Measurements from ENCODE around the gene GAREM1. TPM values are rescaled to one million over a fixed set of nuclear protein-coding genes. Genes with fewer than 3 reads are reported as not detected.

GAREM1 gene
- total RNA-seq, 2 experiments from 2014 or later = 0.18 TPM; not detected in 1

DNA sequence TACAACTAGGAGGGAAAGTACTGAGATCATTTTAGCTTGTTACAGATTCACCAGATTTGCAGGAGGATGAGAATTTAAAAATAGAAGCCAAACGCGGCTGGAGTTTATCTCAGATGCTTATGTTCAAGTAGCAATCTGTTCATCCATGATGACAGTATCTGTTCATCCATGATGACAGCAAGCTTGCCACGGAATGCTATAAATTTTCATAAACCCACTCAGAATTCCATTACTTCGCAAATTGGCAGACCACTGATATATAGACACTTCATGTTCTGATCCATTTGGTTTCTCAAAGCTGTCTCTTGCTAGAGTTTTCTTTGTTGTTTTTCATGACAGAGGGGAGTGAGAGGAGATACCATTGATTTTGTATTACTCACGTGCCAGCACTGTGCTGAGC lies 84.2 kb downstream of the GAREM1 start:
- Mint-ChIP-seq H3K27me3 (peaks cover 9% of the 10 kb centered on the region), H3K27ac (no peak overlapping the region), H3K4me1 (no peaks in the 10 kb centered on the region), H3K36me3 (ENCODE audit: low read depth) (no peaks in the 10 kb centered on the region), H3K4me3 (no peak overlapping the region), H3K9me3 (no peaks in the 10 kb centered on the region)
- no peak for DNase-seq
- CTCF ChIA-PET = no interaction called here
- POLR2A ChIA-PET = no interaction called here

DNA sequence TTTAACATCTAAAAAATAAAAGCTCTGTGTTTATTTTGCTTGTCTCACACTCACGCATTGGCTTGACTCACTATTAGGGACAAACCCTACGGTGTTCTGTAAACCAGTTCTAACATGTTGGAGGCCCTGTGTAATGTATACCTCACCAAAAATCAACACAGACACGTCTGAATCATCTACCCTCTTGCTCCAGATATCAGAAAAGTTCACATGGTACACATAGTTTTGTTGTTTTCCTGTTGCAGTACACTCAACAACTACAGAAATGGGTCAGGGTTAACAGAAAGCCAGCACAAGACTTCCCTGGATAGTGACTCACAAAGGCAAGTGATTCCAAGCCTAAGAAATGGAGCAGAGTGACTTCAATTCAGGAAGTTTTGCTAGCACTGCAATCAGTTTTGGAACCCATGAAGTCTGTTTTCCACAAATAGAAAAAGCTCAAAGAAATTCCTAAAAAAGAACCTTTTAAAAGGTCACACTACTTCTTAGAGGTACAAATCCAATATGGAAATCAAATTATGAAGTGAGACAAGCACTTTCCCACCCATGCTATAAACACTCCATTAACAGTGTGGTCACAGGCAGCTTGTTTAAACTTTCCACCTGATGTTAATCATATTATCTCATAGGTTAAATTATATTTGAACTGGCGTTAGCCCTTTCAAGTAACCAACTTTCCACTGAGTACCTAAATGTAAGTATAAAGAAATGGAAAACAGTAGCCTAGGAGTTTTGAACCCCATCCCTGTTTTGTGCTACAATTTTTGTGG lies 87.4 kb downstream of the GAREM1 start:
- H3K4me3 Mint-ChIP-seq = no peak overlapping the region
- no peaks in the 10 kb centered on the region for H3K9me3 Mint-ChIP-seq
- H3K36me3 Mint-ChIP-seq (ENCODE audit: low read depth) = no peaks in the 10 kb centered on the region
- H3K27ac Mint-ChIP-seq = no peak overlapping the region
- H3K27me3 Mint-ChIP-seq = peaks cover 7% of the 10 kb centered on the region
- POLR2A ChIA-PET = no interaction called here
- CTCF ChIA-PET = no interaction called here
- no peaks in the 10 kb centered on the region for H3K4me1 Mint-ChIP-seq
- DNase-seq = no peak

DNA sequence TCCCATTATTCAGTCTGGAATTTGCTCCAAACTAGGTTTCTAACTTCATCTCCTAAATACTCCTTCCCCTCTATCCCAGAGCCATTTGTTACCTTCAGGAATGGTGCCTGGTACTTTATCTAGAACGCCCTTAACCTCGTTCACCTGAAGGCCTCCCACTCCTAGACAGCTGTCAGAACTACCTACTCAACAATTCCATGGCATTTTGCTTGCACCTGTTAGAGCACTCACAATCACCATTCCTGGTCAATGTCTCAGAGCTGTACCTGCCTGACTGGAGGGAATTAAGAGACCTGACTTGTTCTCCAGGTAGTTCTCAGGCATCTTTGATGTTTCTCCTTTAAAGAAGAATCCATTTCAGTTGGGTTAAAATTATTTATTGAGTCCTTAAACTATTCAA lies 88.9 kb downstream of the GAREM1 start:
- POLR2A ChIA-PET = no interaction called here
- Mint-ChIP-seq H3K27me3 (peaks cover 7% of the 10 kb centered on the region), H3K4me1 (no peaks in the 10 kb centered on the region), H3K36me3 (ENCODE audit: low read depth) (no peaks in the 10 kb centered on the region), H3K27ac (no peak overlapping the region), H3K9me3 (no peaks in the 10 kb centered on the region), H3K4me3 (no peak overlapping the region)
- DNase-seq = no peak
- CTCF ChIA-PET = no interaction called here

DNA sequence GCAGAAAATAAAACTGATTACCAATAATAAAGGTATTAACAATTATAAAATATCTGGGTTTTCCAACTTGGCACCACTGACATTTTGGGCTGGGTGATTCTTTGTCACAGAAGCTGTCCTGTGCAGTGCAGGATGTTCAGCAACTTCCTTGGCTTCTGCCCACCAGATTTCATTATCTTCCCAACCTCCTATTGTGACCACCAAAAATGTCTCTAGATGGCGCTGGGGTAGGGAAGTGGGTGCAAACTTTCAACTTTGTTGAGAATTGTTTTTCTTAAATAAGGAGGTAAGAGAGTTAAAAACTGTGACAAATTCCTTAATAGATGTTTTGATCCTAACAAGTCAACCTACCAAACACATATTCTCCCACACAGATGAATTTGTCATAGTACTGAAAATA lies 90.1 kb downstream of the GAREM1 start:
- no peak overlapping the region for H3K27ac Mint-ChIP-seq
- peaks cover 7% of the 10 kb centered on the region for H3K27me3 Mint-ChIP-seq
- no peak for DNase-seq
- no peaks in the 10 kb centered on the region for H3K9me3 Mint-ChIP-seq
- ChIA-PET CTCF (no interaction called here), POLR2A (no interaction called here)
- H3K4me1 Mint-ChIP-seq = no peaks in the 10 kb centered on the region
- no peak overlapping the region for H3K4me3 Mint-ChIP-seq
- no peaks in the 10 kb centered on the region for H3K36me3 Mint-ChIP-seq (ENCODE audit: low read depth)

DNA sequence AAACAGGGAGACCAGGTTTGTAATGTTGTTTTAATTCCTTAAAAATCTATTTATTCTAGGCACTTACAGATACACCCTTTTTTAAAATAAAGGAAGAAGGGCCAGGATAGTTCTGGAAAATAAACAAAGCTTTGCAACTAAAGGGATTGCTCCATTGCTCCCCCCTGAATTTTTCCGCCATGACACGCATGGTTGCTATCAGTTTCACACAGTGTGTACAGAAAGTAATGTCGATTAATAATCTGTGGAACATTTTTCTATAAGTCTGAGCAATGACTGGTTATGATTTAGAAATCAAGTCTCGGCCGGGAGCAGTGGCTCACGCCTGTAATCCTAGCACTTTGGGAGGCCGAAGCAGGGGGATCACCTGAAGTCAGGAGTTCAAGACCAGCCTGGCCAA lies 90.8 kb downstream of the GAREM1 start:
- H3K27me3 Mint-ChIP-seq = peaks cover 4% of the 10 kb centered on the region
- ChIA-PET CTCF (interaction anchor here (0.7 kb wide), 1 partner anchor 42 kb away, joined by 3 read pairs; no protein-coding TSS in a partner anchor), POLR2A (no interaction called here)
- H3K4me1 Mint-ChIP-seq = no peaks in the 10 kb centered on the region
- DNase-seq = no peak
- H3K4me3 Mint-ChIP-seq = no peak overlapping the region
- H3K36me3 Mint-ChIP-seq (ENCODE audit: low read depth) = no peaks in the 10 kb centered on the region
- no peak overlapping the region for H3K27ac Mint-ChIP-seq
- no peaks in the 10 kb centered on the region for H3K9me3 Mint-ChIP-seq

DNA sequence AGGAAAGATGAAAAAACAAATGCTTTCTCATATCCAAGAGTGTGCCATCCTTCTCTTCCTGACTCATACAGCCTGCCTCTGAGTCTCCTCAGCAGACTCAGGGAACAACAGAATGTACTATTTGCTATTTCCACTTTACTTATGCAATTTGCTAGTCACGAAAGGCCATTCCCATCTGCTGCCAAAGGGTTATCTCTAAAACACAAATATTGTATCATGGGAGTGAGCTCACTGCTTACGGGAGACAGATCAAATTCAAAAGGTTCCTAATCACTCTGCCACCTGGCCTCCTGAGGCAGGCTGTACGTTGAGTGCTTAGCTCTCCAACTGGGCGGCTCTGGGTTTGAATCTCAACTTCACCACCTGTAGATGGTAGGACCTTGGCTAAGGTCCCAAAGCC lies 92.0 kb downstream of the GAREM1 start:
- no peak overlapping the region for H3K4me3 Mint-ChIP-seq
- H3K4me1 Mint-ChIP-seq = no peaks in the 10 kb centered on the region
- H3K27ac Mint-ChIP-seq = no peak overlapping the region
- POLR2A ChIA-PET = no interaction called here
- DNase-seq = no peak
- no peaks in the 10 kb centered on the region for H3K36me3 Mint-ChIP-seq (ENCODE audit: low read depth)
- no peaks in the 10 kb centered on the region for H3K9me3 Mint-ChIP-seq
- no peaks in the 10 kb centered on the region for H3K27me3 Mint-ChIP-seq
- CTCF ChIA-PET = no interaction called here

DNA sequence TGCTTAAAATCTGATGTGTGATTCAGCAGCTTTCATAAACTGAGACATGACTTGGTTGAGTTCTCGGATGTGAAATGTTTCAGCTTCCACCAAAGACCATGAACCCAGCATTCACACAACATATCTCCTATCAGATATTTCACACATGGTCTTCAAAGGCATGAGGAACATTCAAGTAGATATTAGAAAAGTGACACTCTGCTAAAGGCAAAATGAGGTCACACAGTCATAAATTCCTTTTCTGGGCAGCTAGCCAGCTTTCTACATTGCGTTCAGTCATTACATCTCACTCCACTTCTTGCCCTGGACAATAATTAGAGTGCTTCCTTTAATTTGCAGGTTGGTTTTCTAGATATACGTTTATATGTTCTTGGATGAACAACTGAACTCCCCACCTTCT lies 96.7 kb downstream of the GAREM1 start:
- no peaks in the 10 kb centered on the region for H3K9me3 Mint-ChIP-seq
- H3K27me3 Mint-ChIP-seq = no peaks in the 10 kb centered on the region
- no peak overlapping the region for H3K4me3 Mint-ChIP-seq
- no peak overlapping the region for H3K27ac Mint-ChIP-seq
- ChIA-PET CTCF (no interaction called here), POLR2A (no interaction called here)
- H3K36me3 Mint-ChIP-seq (ENCODE audit: low read depth) = no peaks in the 10 kb centered on the region
- no peaks in the 10 kb centered on the region for H3K4me1 Mint-ChIP-seq
- no peak for DNase-seq

DNA sequence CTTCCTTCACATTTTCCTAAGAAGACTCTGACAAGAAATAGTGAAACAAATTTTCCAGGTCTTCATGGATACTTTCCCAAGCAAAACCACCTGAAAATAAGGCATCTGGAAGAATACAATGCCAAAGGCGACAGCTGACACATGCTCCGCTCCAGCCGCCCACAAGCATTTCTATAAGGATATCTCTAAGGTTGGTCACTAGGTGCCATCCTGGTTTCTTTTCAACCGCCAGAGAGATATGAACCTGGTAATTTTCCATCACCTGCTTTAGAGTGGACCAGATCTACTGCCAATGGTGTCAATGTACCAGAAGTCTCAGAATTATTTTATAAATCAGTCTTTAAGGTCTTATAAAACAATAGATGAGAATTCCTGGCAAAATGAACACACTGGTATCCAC lies 97.2 kb downstream of the GAREM1 start:
- no peak overlapping the region for H3K4me3 Mint-ChIP-seq
- H3K4me1 Mint-ChIP-seq = no peaks in the 10 kb centered on the region
- DNase-seq = no peak
- ChIA-PET CTCF (no interaction called here), POLR2A (no interaction called here)
- H3K27me3 Mint-ChIP-seq = no peaks in the 10 kb centered on the region
- no peaks in the 10 kb centered on the region for H3K36me3 Mint-ChIP-seq (ENCODE audit: low read depth)
- no peak overlapping the region for H3K27ac Mint-ChIP-seq
- no peaks in the 10 kb centered on the region for H3K9me3 Mint-ChIP-seq

DNA sequence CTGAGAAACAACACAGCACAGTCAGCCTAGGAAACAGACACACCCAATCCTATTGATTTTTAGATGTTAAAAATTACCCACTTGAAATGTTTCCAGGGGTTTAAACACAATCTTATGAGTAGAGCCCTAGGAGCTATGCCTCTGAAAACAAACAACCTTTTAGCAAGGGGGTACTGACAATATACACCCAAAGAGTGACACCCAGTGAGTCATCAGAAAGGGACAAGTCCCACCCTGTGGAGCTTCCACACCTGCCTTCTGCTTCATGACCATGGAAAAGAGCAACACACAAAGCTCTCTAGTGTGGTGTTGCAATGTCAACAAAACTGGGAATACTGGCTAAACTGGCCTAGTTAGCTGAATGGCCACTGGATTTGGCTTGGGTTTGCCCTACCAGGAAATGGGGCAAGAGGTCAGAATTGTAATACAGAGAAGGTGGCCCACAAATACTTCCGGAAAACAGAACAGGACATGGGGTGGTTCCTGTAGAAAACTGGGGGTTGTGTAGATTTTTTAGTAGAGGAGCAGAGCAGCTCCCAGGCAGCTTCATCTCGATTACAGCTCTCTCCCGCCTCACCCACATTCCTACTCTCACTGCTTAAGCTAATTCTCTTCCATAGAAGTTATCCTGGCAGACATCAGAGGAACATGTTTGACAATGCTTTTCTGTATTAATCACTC lies 98.2 kb downstream of the GAREM1 start:
- Mint-ChIP-seq H3K27ac (no peak overlapping the region), H3K27me3 (peaks cover 3% of the 10 kb centered on the region), H3K36me3 (ENCODE audit: low read depth) (no peaks in the 10 kb centered on the region), H3K4me3 (no peak overlapping the region), H3K9me3 (no peaks in the 10 kb centered on the region), H3K4me1 (no peaks in the 10 kb centered on the region)
- DNase-seq = no peak
- POLR2A ChIA-PET = no interaction called here
- CTCF ChIA-PET = no interaction called here

DNA sequence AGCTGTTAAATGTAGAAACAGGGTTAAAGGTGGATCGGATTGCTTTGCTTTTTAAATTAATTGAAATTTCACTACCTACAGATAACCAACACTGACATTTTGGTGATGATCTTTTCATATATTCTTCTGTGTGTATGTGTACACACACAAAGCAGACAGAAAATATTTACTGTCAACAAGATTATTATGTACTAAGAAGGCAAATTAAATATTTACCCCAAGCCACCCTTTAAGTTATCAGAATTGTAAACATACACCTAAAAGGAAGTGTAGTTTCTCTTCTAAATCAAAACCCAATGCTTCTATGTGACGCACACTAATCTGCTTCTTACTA lies 98.7 kb downstream of the GAREM1 start:
- peaks cover 3% of the 10 kb centered on the region for H3K27me3 Mint-ChIP-seq
- POLR2A ChIA-PET = no interaction called here
- DNase-seq = no peak
- CTCF ChIA-PET = no interaction called here
- no peaks in the 10 kb centered on the region for H3K9me3 Mint-ChIP-seq
- no peaks in the 10 kb centered on the region for H3K4me1 Mint-ChIP-seq
- H3K27ac Mint-ChIP-seq = no peak overlapping the region
- H3K4me3 Mint-ChIP-seq = no peak overlapping the region
- H3K36me3 Mint-ChIP-seq (ENCODE audit: low read depth) = no peaks in the 10 kb centered on the region

DNA sequence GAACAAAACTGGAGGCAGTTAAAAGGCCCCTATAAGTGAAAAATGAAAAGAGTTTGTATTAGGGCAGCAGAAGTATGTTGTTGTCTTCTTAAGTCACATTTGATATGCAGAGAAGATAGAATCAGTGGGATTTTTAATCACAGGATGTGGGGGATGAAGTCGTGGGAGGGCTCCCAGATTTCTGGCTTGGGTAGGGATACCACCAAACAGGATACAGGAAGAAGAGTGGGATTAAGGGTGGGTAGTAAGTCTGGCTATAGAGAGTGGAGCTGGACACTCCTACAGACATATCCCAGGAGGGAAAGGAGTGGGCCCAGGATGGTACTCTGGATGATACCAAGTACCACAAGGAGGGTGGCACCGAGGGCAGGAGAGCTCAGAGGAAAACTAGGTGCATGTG lies 99.3 kb downstream of the GAREM1 start:
- H3K36me3 Mint-ChIP-seq (ENCODE audit: low read depth) = no peaks in the 10 kb centered on the region
- no peak for DNase-seq
- H3K27ac Mint-ChIP-seq = no peak overlapping the region
- ChIA-PET POLR2A (no interaction called here), CTCF (no interaction called here)
- H3K4me1 Mint-ChIP-seq = no peaks in the 10 kb centered on the region
- no peaks in the 10 kb centered on the region for H3K9me3 Mint-ChIP-seq
- no peak overlapping the region for H3K4me3 Mint-ChIP-seq
- peaks cover 3% of the 10 kb centered on the region for H3K27me3 Mint-ChIP-seq

DNA sequence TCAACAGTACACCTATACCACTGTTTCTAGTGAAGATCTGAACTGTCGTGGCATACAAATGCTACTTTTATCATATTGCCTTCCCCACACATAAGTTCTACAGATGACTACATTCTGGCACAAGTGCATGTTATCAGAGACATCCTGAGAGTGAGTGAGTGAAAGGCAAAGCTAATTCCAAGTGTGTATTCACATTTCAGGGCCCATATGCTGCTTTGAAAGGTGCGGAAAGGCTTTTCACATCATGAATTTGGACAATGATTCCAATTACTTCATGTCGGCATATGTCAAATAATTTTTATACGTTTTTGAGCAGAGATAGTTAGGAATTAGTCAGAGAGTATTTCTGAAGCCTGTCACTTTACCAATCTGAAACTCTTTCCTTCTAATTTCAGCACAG lies 101.7 kb downstream of the GAREM1 start:
- H3K27me3 Mint-ChIP-seq = peaks cover 5% of the 10 kb centered on the region
- no peaks in the 10 kb centered on the region for H3K36me3 Mint-ChIP-seq (ENCODE audit: low read depth)
- no peak for DNase-seq
- POLR2A ChIA-PET = no interaction called here
- CTCF ChIA-PET = interaction anchor here (0.5 kb wide), 1 partner anchor 128 kb away, joined by 4 read pairs; no protein-coding TSS in a partner anchor
- no peak overlapping the region for H3K27ac Mint-ChIP-seq
- H3K4me1 Mint-ChIP-seq = no peaks in the 10 kb centered on the region
- no peaks in the 10 kb centered on the region for H3K9me3 Mint-ChIP-seq
- no peak overlapping the region for H3K4me3 Mint-ChIP-seq

DNA sequence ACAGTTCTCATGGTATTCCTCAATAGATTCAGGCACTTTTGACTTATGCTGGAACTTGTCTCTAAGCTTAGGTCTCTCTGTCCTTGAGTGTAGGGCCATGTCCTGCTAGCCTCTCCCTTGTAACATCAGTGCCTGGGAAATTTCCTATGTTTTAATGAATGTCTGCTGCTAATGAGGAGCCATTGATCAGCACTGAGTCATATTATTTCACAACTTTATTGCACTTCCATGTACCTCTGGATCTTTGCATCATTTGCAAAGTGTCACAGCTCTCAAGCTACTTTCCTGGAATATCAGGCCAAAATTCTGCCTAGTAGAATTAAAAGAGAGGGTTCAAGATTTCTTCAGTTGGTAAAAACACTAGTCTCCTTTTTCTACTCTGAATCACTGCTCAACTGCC lies 102.5 kb downstream of the GAREM1 start:
- ChIA-PET POLR2A (no interaction called here), CTCF (interaction anchor here (1.1 kb wide), 1 partner anchor 17 kb away, joined by 4 read pairs; no protein-coding TSS in a partner anchor)
- H3K9me3 Mint-ChIP-seq = no peaks in the 10 kb centered on the region
- no peak overlapping the region for H3K4me3 Mint-ChIP-seq
- no peak for DNase-seq
- H3K36me3 Mint-ChIP-seq (ENCODE audit: low read depth) = no peaks in the 10 kb centered on the region
- H3K27me3 Mint-ChIP-seq = peaks cover 5% of the 10 kb centered on the region
- no peaks in the 10 kb centered on the region for H3K4me1 Mint-ChIP-seq
- H3K27ac Mint-ChIP-seq = no peak overlapping the region

All from activated CD4-positive, alpha-beta memory T cell treated with anti-CD3 and anti-CD28 coated beads, Interleukin-2, amount 10 ng/mL, durations not matched to agents 7 days and 5 days (primary cell).